GM12878 (cell line): ENCODE results near the gene SIK3. TPM values are rescaled to one million over a fixed set of nuclear protein-coding genes. Genes with fewer than 3 reads are reported as not detected.

Experiments used
- ATAC-seq: fragments of 200-7000 bp; cut with Tn5 transposase; 3 replicates; pipeline ENCODE4 v1.9.1; 2020; ENCODE audit warnings: mild to moderate bottlenecking, moderate library complexity
- BruUV-seq: library from RNA; stranded (reverse); fragments of 400-500 nt; replicated peaks from 2 replicates; lab custom pipeline; 2021; lab: Mats Ljungman, UMichigan
- CTCF ChIA-PET: fragments of 300-600 bp; sonication (Branson Sonifier 250); formaldehyde crosslinking; extraction: SDS; loops from one replicate; lab custom pipeline; 2021; ENCODE audit warnings: inconsistent platforms; lab: Yijun Ruan, JAX
- POLR2A ChIA-PET: fragments of 350-600 bp; formaldehyde crosslinking; extraction: SDS; loops from one replicate; lab custom pipeline; 2021; ENCODE audit warnings: inconsistent platforms; lab: Charles Lee
- RAD21 ChIA-PET: fragments of 300-600 bp; sonication (Branson Sonifier 250); formaldehyde crosslinking; loops from one replicate; lab custom pipeline; 2023; ENCODE audit warnings: antibody characterized with exemption; ENCODE audit not compliant: unreplicated experiment; lab: Charles Lee
- SMC1A ChIA-PET: fragments of 300-600 bp; sonication (Branson Sonifier 250); formaldehyde crosslinking; loops from one replicate; lab custom pipeline; 2023; ENCODE audit not compliant: unreplicated experiment, uncharacterized antibody; lab: Charles Lee
- DNase-seq: peaks from one replicate; pipeline ENCODE4 v3.0.0-alpha.2; 2011; ENCODE audit warnings: low read depth, low spot score
- FAIRE-seq: peaks from 3 replicates; lab custom pipeline; 2011; peaks lifted over from hg19 to GRCh38; lab: Jason Lieb, UNC
- H2AFZ ChIP-seq: 2 replicates; pipeline ENCODE4 v1.6.0; 2011; ENCODE audit warnings: low read depth, low read length, control low read depth; ENCODE audit not compliant: control insufficient read depth
- H3K27ac ChIP-seq: 2 replicates; pipeline ENCODE4 v1.5.1; 2011; ENCODE audit warnings: control low read depth; ENCODE audit not compliant: control insufficient read depth, insufficient read depth
- H3K27me3 ChIP-seq, 2 experiments: replicated peaks in 1 of 2; 2 replicates each; pipeline versions ENCODE4 v1.6.0 to v1.6.1; 2011; ENCODE audit warnings: low read length in 1 of 2; ENCODE audit not compliant: control insufficient read depth in 2 of 2, insufficient read depth in 2 of 2
- H3K36me3 ChIP-seq, 2 experiments: 2 replicates each; pipeline ENCODE4 v1.5.1; 2011; ENCODE audit warnings: low read length in 1 of 2; ENCODE audit not compliant: control insufficient read depth in 2 of 2, insufficient read depth in 2 of 2
- H3K4me1 ChIP-seq: 2 replicates; pipeline ENCODE4 v1.6.1; 2011; ENCODE audit warnings: mild to moderate bottlenecking, low read length, moderate library complexity, mixed read lengths; ENCODE audit not compliant: control insufficient read depth, insufficient read depth
- H3K4me2 ChIP-seq: 2 replicates; pipeline ENCODE4 v1.6.0; 2011; ENCODE audit warnings: control low read depth; ENCODE audit not compliant: control insufficient read depth, insufficient read depth
- H3K4me3 ChIP-seq: fragments of 200-600 bp; sonication (generic); 2 replicates; pipeline ENCODE4 v1.5.1; 2016
- H3K79me2 ChIP-seq: 2 replicates; pipeline ENCODE4 v1.6.0; 2011; ENCODE audit warnings: low read length; ENCODE audit not compliant: control insufficient read depth, insufficient read depth
- H3K9ac ChIP-seq: 2 replicates; pipeline ENCODE4 v1.8.0; 2011; ENCODE audit warnings: low read length, control low read depth, mixed read lengths; ENCODE audit not compliant: control insufficient read depth, insufficient read depth
- H3K9me3 ChIP-seq: replicated peaks from 3 replicates; pipeline ENCODE4 v1.5.1; 2011; ENCODE audit warnings: mild to moderate bottlenecking, low read length; ENCODE audit not compliant: control insufficient read depth, insufficient read depth
- H4K20me1 ChIP-seq: 2 replicates; pipeline ENCODE4 v1.6.0; 2011; ENCODE audit not compliant: control insufficient read depth, insufficient read depth
- HDGF ChIP-seq: fragments of 450-650 bp; IDR thresholded peaks from 2 replicates; pipeline ENCODE4 v1.6.1; 2016; ENCODE audit warnings: antibody characterized with exemption
- STAT1 ChIP-seq: fragments of 450-650 bp; conservative IDR thresholded peaks from 2 replicates; pipeline ENCODE4 v1.6.1; 2014; ENCODE audit warnings: antibody characterized with exemption, mild to moderate bottlenecking
- USF2 ChIP-seq: IDR thresholded peaks from 2 replicates; pipeline ENCODE4 v1.6.1; 2011; ENCODE audit warnings: low read depth, low read length, improper control_type of control experiment, borderline replicate concordance
- ZNF274 ChIP-seq: IDR thresholded peaks from one replicate; pipeline ENCODE4 v1.8.0; 2011; ENCODE audit not compliant: insufficient read length, insufficient read depth
- in situ Hi-C: fragments of 300-500 bp; cut with MboI; formaldehyde crosslinking; loops from 9 replicates; pipeline ENCODE4 v1.14.3; 2018; ENCODE audit warnings: mixed read lengths
- intact Hi-C: fragments of 100-400 bp; cut with micrococcal nuclease; formaldehyde crosslinking; loops from one replicate; pipeline ENCODE4 v1.14.2; 2022; ENCODE audit not compliant: unreplicated experiment
- polyA plus RNA-seq, 11 experiments: library from polyadenylated mRNA; depleted of rRNA in 4 of 11; unstranded in 6 of 11; stranded (reverse) in 5 of 11; fragments of >200 nt; fragmentation: Nextera tagmentation in 4 of 11; fragmentation: Illumina TruSeq in 1 of 11; extraction: Ambion mirVana in 4 of 11; extraction: Trizol in 1 of 11; gene quantifications; 1 replicate in 1 of 11; 2 replicates in 10 of 11; pipeline versions ENCODE4 v1.2.1 to v1.2.3, GENCODE V29; 2011 to 2016; ENCODE audit warnings: inconsistent platforms in 2 of 11, missing spikeins in 2 of 11, low read depth in 1 of 11
- total RNA-seq, 4 experiments: library from RNA; depleted of rRNA in 3 of 4; stranded (reverse); fragments of >200 nt in 3 of 4; fragmentation: Illumina TruSeq in 1 of 4; extraction: Trizol in 1 of 4; gene quantifications; 2 replicates each; pipeline versions ENCODE4 v1.2.1 to v1.2.3, GENCODE V29; 2013 to 2021
- TF ChIP-seq, protein P1 (sequence below): IDR thresholded peaks from 2 replicates; pipeline ENCODE4 v1.6.1; 2012; ENCODE audit warnings: mild to moderate bottlenecking, low read depth, low read length

Gene SIK3
- total and polyA plus RNA-seq, 10 of the 15 experiments (the other 5 are each of a cell fraction or from before 2014, with no cell fraction given) = 2.5 to 31.9 (median 11.1) TPM

DNA sequence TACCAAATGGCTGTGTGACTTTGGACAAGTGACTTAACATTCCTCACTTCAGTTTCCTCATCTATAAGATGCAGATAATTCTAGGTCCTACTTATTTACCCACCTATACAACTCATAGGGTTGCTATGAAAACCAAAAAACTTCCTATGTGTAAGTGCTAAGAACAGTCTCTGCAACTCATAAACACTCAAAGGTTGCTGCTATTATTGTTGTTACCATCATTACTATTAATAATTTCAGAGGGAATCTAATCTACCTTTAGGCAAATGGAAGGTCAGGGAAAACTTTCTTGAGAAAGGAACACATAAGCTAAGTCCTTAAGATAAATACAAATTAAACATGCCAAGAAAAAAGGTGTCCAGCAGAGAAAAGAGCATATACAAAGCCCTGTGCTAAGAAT is 40.5 kb downstream of the SIK3 start:
- DNase-seq (no peak), FAIRE-seq (no peak), ATAC-seq (no peak)
- Histone ChIP-seq H3K79me2 (peaks cover 38% of the 10 kb centered on the region), H3K27me3 (no peaks in the 10 kb centered on the region), H3K27ac (no peak overlapping the region), H3K9me3 (no peaks in the 10 kb centered on the region), H3K4me2 (no peak overlapping the region), H4K20me1 (no peaks in the 10 kb centered on the region; the same call in 1 of the 2 replicates), H2AFZ (no peak overlapping the region), H3K4me3 (no peak overlapping the region), H3K36me3 (0 out of 4 replicates have a peak, but pooled peaks cover 0 to 2% of the 10 kb centered on the region in 2 experiments), H3K9ac (no peak overlapping the region), H3K4me1 (peaks cover 25% of the 10 kb centered on the region)
- intact Hi-C loops (no loop called here), in situ Hi-C loops (no loop called here)
- TF ChIP-seq ZNF274 = no peak
- TF ChIP-seq STAT1 = no peak
- TF ChIP-seq, protein P1, sequence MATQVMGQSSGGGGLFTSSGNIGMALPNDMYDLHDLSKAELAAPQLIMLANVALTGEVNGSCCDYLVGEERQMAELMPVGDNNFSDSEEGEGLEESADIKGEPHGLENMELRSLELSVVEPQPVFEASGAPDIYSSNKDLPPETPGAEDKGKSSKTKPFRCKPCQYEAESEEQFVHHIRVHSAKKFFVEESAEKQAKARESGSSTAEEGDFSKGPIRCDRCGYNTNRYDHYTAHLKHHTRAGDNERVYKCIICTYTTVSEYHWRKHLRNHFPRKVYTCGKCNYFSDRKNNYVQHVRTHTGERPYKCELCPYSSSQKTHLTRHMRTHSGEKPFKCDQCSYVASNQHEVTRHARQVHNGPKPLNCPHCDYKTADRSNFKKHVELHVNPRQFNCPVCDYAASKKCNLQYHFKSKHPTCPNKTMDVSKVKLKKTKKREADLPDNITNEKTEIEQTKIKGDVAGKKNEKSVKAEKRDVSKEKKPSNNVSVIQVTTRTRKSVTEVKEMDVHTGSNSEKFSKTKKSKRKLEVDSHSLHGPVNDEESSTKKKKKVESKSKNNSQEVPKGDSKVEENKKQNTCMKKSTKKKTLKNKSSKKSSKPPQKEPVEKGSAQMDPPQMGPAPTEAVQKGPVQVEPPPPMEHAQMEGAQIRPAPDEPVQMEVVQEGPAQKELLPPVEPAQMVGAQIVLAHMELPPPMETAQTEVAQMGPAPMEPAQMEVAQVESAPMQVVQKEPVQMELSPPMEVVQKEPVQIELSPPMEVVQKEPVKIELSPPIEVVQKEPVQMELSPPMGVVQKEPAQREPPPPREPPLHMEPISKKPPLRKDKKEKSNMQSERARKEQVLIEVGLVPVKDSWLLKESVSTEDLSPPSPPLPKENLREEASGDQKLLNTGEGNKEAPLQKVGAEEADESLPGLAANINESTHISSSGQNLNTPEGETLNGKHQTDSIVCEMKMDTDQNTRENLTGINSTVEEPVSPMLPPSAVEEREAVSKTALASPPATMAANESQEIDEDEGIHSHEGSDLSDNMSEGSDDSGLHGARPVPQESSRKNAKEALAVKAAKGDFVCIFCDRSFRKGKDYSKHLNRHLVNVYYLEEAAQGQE = no peak
- TF ChIP-seq USF2 = no peak
- TF ChIP-seq HDGF = no peak
- BruUV-seq = no TSS peak
- POLR2A ChIA-PET = no interaction called here
- RAD21 ChIA-PET = interaction anchor here (1.2 kb wide), 1 partner anchor 77 kb away, joined by 3 read pairs; no protein-coding TSS in a partner anchor
- SMC1A ChIA-PET = interaction anchor here (0.7 to 2.9 kb wide), 6 partner anchors 12 to 108 kb away, joined by 3 to 9 read pairs (median 3); no protein-coding TSS in a partner anchor
- CTCF ChIA-PET = interaction anchor here (1.1 to 1.4 kb wide), 2 partner anchors 16 to 177 kb away, joined by 3 read pairs; no protein-coding TSS in a partner anchor
